GM19463 (cell line): ENCODE measurements around the gene TBC1D14.
"Not testable (repeated sequence)": the region's sequence is repeated elsewhere in the genome, so short reads cannot be mapped to it uniquely, and the experiment has no call there.

Experiments
- ATAC-seq: cut with Tn5 transposase; IDR thresholded peaks from one replicate; pipeline ENCODE4 v1.9.1; 2021; ENCODE audit warnings: mild to moderate bottlenecking, moderate library complexity; ENCODE audit not compliant: unreplicated experiment

Gene TBC1D14

DNA sequence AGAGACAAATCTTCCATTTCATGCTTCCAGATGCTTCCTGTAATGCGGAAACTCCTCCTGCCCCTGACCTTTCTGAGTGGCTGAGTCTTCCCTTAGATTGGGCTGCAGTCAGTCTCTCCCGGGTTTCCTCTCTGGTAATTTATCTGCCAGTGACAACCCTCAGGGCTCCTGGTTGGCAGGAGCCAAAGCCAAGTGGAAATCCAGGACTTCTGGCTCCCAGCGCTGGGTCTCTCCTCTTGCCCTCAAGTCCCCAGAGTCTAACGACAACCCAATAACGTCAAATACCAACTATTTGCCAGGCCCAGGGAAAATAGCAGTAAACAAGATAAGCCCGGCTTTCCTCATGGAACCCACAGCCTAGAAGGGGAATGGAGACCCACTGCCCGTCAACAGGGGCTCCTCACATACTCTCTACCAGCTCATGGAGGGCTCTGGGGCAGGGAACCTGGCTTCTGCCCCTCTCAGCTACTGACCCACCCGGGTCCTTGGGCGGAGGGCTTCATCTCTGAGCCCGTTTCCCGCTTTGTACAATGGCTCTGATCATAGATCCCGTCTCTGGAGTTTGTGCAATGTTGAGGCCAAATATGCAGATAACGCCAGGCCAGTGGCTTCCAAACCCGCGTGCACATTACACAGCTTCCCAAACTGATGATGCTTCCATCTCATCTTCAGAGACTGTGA is 1.1 kb upstream of the TBC1D14 start:
- no peak for ATAC-seq

- peak; percentile 33 for ATAC-seq
Measured at GRCh38 chr4:6909970-6910339, 329 bp downstream of the TBC1D14 start.

DNA sequence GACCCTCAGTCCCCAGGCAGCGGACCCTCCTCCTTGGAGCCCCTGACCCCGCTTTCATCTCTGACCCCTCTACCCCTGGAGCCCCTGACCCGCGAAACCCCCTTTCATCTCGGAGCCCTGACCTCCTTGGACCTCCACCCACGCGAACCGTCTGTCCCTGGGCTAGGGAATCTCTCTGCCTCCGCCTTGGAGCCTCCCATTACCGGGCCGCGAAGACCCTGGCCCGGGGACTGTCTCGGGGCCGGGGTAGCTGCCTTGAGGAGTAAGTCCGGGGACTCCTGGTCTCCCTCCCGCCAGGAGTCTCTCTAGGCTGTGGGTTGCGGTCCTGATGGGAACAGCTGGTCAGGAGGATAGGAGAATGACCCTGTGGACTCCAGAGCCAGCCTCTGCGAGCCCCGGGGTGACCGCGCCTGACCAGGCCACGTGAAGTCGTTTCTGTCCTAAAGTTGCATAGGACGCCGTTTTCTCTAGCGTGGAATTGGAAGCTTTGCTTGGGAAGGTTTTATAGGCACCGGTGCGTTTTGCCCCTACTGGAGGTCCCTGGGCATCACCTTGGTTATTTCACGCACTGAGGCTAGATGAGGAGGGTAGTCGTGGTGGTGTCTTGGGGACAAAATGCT is 824 bp downstream of the TBC1D14 start:
- no peak for ATAC-seq

DNA sequence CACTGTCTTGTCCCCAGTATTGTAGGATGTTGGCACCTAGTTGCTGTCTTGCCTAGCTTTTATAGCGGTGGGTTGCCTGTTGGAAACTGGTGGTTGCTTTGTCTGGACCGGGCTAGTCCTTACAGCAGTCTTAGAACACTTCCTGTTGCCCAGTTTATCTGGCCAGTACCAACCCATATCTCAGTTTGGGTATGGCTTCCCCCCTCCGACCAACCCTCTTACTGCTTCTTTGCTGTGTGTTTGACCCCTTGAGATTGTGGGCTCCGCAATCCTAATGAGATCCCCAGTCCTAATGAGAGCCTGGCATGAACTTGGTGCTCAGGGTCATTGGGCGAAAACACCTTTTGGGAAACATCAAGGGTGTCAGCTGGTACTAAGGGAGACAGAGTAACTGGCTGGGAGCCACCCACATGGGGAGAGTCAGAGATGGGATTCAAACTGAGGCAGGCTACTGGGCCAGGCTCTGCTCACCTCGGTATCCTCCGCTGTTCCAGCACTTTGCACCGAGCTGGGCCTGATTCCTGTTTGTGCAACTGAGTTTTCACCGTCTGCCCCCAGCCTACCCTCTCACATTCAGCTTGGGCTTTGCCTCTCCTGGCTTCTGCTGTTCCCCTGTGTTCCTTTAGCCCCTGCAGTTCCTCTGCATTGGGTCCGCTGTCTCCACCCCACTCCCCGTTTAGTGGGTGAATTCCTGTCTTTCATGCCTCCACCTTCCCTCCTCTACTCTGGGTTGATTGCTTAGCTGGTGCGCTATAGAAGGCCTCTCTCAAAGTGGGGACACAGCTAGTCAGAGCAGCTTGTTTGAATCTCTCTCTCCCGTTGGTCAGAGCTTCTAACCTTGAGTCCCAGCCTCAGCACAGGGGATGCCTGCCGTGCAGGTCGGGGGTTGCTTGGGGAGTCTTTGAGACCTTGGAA is 1.6 kb downstream of the TBC1D14 start:
- no peak for ATAC-seq

DNA sequence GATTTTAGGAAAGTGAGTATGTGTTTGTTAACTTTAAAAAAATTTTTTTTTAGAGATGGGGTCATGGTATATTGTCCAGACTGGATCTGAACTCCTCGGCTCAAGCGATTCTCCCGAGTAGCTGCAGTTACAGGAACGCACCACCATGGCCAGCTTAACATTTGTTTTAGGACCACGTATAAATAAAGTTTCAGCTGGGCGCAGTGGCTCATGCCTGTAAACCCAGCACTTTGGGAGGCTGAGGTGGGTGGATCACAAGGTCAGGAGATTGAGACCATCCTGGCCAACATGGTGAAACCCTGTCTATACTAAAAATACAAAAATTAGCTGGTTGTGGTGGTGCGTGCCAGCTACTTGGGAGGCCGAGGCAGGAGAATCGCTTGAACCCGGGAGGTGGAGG is 2.3 kb downstream of the TBC1D14 start:
- not testable (repeated sequence) for ATAC-seq

GRCh38 chr4:6912441-6912840 is 2.8 kb downstream of the TBC1D14 start:
- no peak for ATAC-seq

DNA sequence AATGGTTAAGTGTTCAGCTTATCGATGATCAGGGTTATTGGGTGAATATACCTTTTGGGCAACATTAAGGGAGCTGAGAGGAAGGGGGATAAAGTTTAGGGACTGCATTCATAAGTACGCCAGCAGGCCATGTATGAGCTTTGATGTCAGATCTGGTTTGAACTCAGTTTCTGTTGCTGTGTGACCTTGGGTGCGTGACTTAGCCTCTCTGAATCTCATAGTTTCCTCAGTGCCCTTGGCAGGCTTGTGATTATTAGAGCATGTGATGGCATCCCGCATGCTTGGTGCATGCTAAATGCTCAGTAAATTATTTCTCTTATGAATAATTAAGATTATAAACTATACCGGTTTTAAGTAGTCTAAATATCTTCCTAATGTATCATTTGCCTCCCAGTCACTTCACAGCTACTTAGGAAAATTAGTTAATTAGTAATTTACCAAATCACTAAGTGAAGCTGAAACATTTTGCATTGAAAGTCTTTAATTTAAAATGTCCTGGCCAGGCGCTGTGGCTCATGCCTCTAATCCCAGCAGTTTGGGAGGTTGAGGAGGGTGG is 3.8 kb downstream of the TBC1D14 start:
- ATAC-seq, result no peak

DNA sequence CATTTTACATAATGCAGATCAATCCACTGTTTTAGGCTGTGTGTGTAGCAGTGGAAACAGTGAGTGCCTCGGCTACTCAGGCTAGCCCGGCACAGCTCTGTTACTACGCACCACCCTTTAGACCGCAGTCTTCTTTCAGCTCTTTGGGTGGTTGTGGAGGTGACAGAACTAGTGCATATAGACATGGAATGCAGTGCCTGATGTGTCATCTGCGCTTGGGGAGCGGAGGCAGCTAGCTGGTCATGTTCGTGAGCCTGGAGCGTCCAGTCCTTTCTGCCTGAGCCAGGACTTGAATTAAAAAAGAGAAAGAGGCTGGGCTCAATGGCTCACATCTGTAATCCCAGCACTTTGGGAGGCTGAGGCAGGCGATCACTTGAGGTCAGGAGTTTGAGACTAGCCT is 4.8 kb downstream of the TBC1D14 start:
- ATAC-seq, result no peak

GRCh38 chr4:6915041-6916005 is 5.7 kb downstream of the TBC1D14 start:
- no peak for ATAC-seq

DNA sequence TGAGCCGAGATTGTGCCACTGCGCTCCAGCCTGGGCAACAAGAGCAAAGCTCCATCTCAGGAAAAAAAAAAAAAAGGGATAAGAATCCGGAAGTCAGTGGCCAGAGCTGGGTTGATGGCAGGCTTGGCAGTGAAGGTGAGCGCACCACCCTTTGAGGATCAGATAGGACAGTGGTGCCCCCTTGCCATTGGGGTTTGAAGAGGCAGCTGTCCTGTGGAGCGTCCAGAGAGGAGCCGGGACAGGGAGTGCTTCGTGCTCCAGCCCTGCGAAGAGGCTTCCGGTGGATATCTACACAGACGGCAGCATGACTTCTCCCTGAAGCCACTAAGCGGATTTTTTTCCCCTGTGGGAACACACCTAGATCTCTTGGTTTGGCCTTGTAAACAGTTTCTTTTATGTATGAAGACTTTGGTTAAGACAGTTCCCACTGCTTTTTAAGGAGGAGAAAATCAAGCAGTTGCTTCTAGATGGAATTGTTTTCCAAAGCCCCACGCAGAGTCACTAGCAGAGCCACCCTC is 6.5 kb downstream of the TBC1D14 start:
- ATAC-seq, result no peak

- ATAC-seq, result no peak
Measured at GRCh38 chr4:6916587-6917460, 7.2 kb downstream of the TBC1D14 start.

DNA sequence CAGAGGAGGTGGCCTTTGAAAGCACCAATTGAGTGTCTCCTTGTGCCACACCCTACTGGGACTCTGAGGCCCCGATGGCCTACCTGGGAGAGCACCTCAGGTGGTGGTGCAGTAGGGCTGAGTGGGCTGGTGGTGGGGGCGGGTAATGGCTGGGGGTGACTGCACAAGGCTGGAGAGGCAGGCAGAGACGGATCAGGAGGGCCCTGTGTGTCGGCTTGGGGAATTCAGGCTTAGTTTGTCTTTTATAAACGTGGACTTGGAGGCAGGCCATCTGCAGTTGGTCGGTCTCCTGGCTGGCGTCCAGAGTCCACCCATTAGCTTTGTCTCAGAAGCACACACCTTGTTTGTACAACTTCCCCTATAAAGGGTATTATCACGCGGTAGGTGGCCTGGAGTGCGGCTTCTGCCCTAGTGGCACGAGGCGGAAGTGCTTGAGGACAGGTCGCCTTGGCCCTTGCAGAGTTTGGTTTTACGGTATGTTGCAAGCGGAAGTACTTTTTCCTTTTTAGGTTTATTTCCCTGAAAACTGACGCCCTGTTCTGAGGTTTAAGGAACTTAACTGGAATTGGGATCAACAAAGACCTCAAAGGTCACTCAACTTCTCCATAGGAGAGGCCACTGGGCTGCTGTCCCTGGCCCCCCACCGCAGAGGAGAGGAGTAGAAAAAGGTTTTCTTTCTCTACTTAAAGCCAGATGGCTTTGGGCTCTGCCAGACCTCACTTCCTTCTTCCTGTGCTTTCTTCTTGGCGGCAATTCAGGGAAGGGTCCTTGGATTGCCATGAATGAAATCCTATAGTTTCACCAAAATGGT is 8.0 kb downstream of the TBC1D14 start:
- ATAC-seq, result peak; percentile 74

GRCh38 chr4:6918338-6918737 is 8.7 kb downstream of the TBC1D14 start:
- no peak for ATAC-seq

GRCh38 chr4:6920171-6920570 is 10.5 kb downstream of the TBC1D14 start:
- no peak for ATAC-seq

GRCh38 chr4:6923507-6923906 is 13.9 kb downstream of the TBC1D14 start:
- ATAC-seq, result no peak

GRCh38 chr4:6924361-6924779 is 14.7 kb downstream of the TBC1D14 start:
- no peak for ATAC-seq

- ATAC-seq, result no peak
Measured at GRCh38 chr4:6925357-6925836, 15.8 kb downstream of the TBC1D14 start.

GRCh38 chr4:6926081-6926480 is 16.5 kb downstream of the TBC1D14 start:
- no peak for ATAC-seq
